ENCODE data around the gene SMARCA1. TPM values are rescaled to one million over a fixed set of nuclear protein-coding genes. Genes with fewer than 3 reads are reported as not detected.

The SMARCA1 gene
- total and polyA plus RNA-seq, 3 experiments from 2014 or later, result 0.11 to 0.38 TPM; not detected in 1

DNA sequence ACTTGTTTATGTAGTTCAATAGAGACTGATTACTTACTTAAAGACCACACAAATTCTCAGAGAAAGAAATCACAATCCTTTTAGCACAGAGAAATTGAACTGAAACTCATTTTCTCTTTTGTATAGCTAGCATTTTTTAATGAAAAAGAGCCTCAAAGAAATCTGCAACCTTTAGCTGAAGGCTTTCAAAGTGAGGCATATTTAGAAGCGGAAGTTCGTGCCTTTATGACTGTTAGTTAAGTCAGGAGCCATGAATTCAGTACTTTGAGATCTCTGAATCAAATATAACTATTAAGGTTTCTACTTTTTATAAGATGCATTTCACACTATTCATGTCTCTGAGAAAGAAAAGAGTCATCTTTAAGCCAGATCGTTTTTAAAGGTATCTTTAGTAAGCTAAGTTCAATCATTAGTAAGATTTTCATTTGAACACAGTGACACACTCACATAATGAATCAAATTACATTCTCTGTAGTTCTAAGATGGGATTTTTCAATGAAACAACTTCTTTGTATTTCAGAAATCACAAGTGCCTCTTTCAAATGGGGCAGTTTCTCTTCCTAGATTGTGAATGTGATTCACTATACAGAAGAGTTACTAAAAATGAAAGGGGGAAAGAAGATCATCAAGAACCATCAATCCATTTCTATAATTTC, 61.4 kb downstream of the SMARCA1 start:
- POLR2A ChIA-PET, result no interaction called here

GRCh38 chrX:129452523-129452922, 70.8 kb downstream of the SMARCA1 start:
- Mint-ChIP-seq H3K27ac (no peak overlapping the region), H3K36me3 (no peaks in the 10 kb centered on the region), H3K4me3 (no peak overlapping the region), H3K4me1 (no peaks in the 10 kb centered on the region), H3K27me3 (peaks cover 5 to 7% of the 10 kb centered on the region in 2 donors), H3K9me3 (peaks cover 0 to 2% (median 0%) of the 10 kb centered on the region in 5 donors)
- Histone ChIP-seq H3K9me3 (ENCODE audit: low read length) (no peaks in the 10 kb centered on the region), H3K27ac (ENCODE audit: low read depth, low read length) (no peak overlapping the region), H3K36me3 (ENCODE audit: insufficient read depth, low read length) (no peaks in the 10 kb centered on the region), H3K4me3 (ENCODE audit: low read length) (no peak overlapping the region), H3K27me3 (ENCODE audit: insufficient read depth, low read length, poor library complexity, severe bottlenecking) (no peaks in the 10 kb centered on the region), H3K4me1 (ENCODE audit: insufficient read depth, low read length) (no peaks in the 10 kb centered on the region)
- DNase-seq, result no peak
- ChIA-PET POLR2A (no interaction called here), CTCF (no interaction called here)

More for the DNA sequence above, 61.4 kb downstream of the SMARCA1 start:
- H3K27ac ChIP-seq (ENCODE audit: low read depth, low read length), result no peak overlapping the region
- no peak overlapping the region for H3K4me3 ChIP-seq (ENCODE audit: low read length)
- CTCF ChIA-PET, result no interaction called here
- H3K27me3 ChIP-seq (ENCODE audit: insufficient read depth, low read length, poor library complexity, severe bottlenecking), result no peaks in the 10 kb centered on the region
- no peaks in the 10 kb centered on the region for H3K9me3 ChIP-seq (ENCODE audit: low read length)
- no peaks in the 10 kb centered on the region for H3K36me3 Mint-ChIP-seq
- no peak overlapping the region for H3K27ac Mint-ChIP-seq
- H3K4me3 Mint-ChIP-seq, result no peak overlapping the region
- no peak for DNase-seq
- no peaks in the 10 kb centered on the region for H3K4me1 Mint-ChIP-seq
- no peaks in the 10 kb centered on the region for H3K36me3 ChIP-seq (ENCODE audit: insufficient read depth, low read length)
- no peaks in the 10 kb centered on the region for H3K9me3 Mint-ChIP-seq
- H3K27me3 Mint-ChIP-seq, result peaks cover 4 to 10% of the 10 kb centered on the region in 2 donors
- H3K4me1 ChIP-seq (ENCODE audit: insufficient read depth, low read length), result no peaks in the 10 kb centered on the region

GRCh38 chrX:129450123-129450522, 73.2 kb downstream of the SMARCA1 start:
- H3K36me3 Mint-ChIP-seq, result no peaks in the 10 kb centered on the region
- no peak for DNase-seq
- no peaks in the 10 kb centered on the region for H3K9me3 ChIP-seq (ENCODE audit: low read length)
- H3K4me1 Mint-ChIP-seq, result no peaks in the 10 kb centered on the region
- no peaks in the 10 kb centered on the region for H3K4me1 ChIP-seq (ENCODE audit: insufficient read depth, low read length)
- H3K27me3 Mint-ChIP-seq, result peaks cover 5 to 6% of the 10 kb centered on the region in 2 donors
- no peaks in the 10 kb centered on the region for H3K36me3 ChIP-seq (ENCODE audit: insufficient read depth, low read length)
- H3K27ac Mint-ChIP-seq, result no peak overlapping the region
- ChIA-PET CTCF (no interaction called here), POLR2A (no interaction called here)
- no peak overlapping the region for H3K4me3 ChIP-seq (ENCODE audit: low read length)
- H3K27me3 ChIP-seq (ENCODE audit: insufficient read depth, low read length, poor library complexity, severe bottlenecking), result no peaks in the 10 kb centered on the region
- peaks cover 0 to 2% (median 0%) of the 10 kb centered on the region in 5 donors for H3K9me3 Mint-ChIP-seq
- H3K4me3 Mint-ChIP-seq, result no peak overlapping the region
- no peak overlapping the region for H3K27ac ChIP-seq (ENCODE audit: low read depth, low read length)

GRCh38 chrX:129449148-129449547, 74.1 kb downstream of the SMARCA1 start:
- Histone ChIP-seq H3K9me3 (ENCODE audit: low read length) (no peaks in the 10 kb centered on the region), H3K36me3 (ENCODE audit: insufficient read depth, low read length) (no peaks in the 10 kb centered on the region), H3K4me3 (ENCODE audit: low read length) (no peak overlapping the region), H3K27ac (ENCODE audit: low read depth, low read length) (no peak overlapping the region), H3K4me1 (ENCODE audit: insufficient read depth, low read length) (no peaks in the 10 kb centered on the region), H3K27me3 (ENCODE audit: insufficient read depth, low read length, poor library complexity, severe bottlenecking) (no peaks in the 10 kb centered on the region)
- ChIA-PET POLR2A (no interaction called here), CTCF (no interaction called here)
- Mint-ChIP-seq H3K4me3 (no peak overlapping the region), H3K27me3 (peaks cover 5 to 6% of the 10 kb centered on the region in 2 donors), H3K27ac (no peak overlapping the region), H3K9me3 (no peaks in the 10 kb centered on the region), H3K36me3 (no peaks in the 10 kb centered on the region), H3K4me1 (no peaks in the 10 kb centered on the region)
- DNase-seq, result no peak

GRCh38 chrX:129445436-129445835, 77.9 kb downstream of the SMARCA1 start:
- Histone ChIP-seq H3K27me3 (ENCODE audit: insufficient read depth, low read length, poor library complexity, severe bottlenecking) (no peaks in the 10 kb centered on the region), H3K27ac (ENCODE audit: low read depth, low read length) (no peak overlapping the region), H3K36me3 (ENCODE audit: insufficient read depth, low read length) (no peaks in the 10 kb centered on the region), H3K4me3 (ENCODE audit: low read length) (no peak overlapping the region), H3K9me3 (ENCODE audit: low read length) (no peaks in the 10 kb centered on the region), H3K4me1 (ENCODE audit: insufficient read depth, low read length) (no peaks in the 10 kb centered on the region)
- no peaks in the 10 kb centered on the region for H3K4me1 Mint-ChIP-seq
- H3K4me3 Mint-ChIP-seq, result no peak overlapping the region
- ChIA-PET CTCF (no interaction called here), POLR2A (no interaction called here)
- no peaks in the 10 kb centered on the region for H3K9me3 Mint-ChIP-seq
- no peak for DNase-seq
- H3K36me3 Mint-ChIP-seq, result no peaks in the 10 kb centered on the region
- peaks cover 0 to 2% of the 10 kb centered on the region in 2 donors for H3K27me3 Mint-ChIP-seq
- H3K27ac Mint-ChIP-seq, result no peak overlapping the region

DNA sequence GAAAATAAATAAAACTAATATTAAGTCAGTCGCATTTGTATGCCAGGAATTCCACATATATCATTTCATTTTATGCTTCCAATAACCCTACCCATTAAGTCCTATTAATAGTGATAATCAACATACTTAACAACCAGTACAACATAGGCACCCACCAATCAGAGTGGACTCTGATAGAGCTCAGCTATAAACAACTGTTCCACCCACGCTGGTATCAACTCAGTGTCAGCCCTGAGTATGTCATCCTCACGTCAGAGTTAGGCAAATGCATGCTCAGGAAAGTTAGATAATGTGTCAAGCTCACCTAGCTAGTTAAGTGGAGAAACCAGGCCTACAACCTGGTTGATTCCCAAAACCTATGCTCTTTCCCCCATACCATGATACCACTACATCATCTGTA, 89.3 kb downstream of the SMARCA1 start:
- Histone ChIP-seq H3K27ac (ENCODE audit: low read depth, low read length) (no peak overlapping the region), H3K27me3 (ENCODE audit: insufficient read depth, low read length, poor library complexity, severe bottlenecking) (no peaks in the 10 kb centered on the region), H3K4me1 (ENCODE audit: insufficient read depth, low read length) (no peaks in the 10 kb centered on the region), H3K4me3 (ENCODE audit: low read length) (no peak overlapping the region), H3K36me3 (ENCODE audit: insufficient read depth, low read length) (no peaks in the 10 kb centered on the region), H3K9me3 (ENCODE audit: low read length) (no peaks in the 10 kb centered on the region)
- Mint-ChIP-seq H3K4me1 (no peaks in the 10 kb centered on the region), H3K36me3 (no peaks in the 10 kb centered on the region), H3K9me3 (no peaks in the 10 kb centered on the region), H3K27me3 (peaks cover 1 to 6% of the 10 kb centered on the region in 2 donors), H3K27ac (no peak overlapping the region), H3K4me3 (no peak overlapping the region)
- POLR2A ChIA-PET, result no interaction called here
- CTCF ChIA-PET, result no interaction called here
- DNase-seq, result no peak

GRCh38 chrX:129433461-129433860, 89.8 kb downstream of the SMARCA1 start:
- Histone ChIP-seq H3K4me1 (ENCODE audit: insufficient read depth, low read length) (no peaks in the 10 kb centered on the region), H3K27me3 (ENCODE audit: insufficient read depth, low read length, poor library complexity, severe bottlenecking) (no peaks in the 10 kb centered on the region), H3K9me3 (ENCODE audit: low read length) (no peaks in the 10 kb centered on the region), H3K36me3 (ENCODE audit: insufficient read depth, low read length) (no peaks in the 10 kb centered on the region), H3K4me3 (ENCODE audit: low read length) (no peak overlapping the region), H3K27ac (ENCODE audit: low read depth, low read length) (no peak overlapping the region)
- no peak overlapping the region for H3K27ac Mint-ChIP-seq
- H3K4me1 Mint-ChIP-seq, result no peaks in the 10 kb centered on the region
- H3K4me3 Mint-ChIP-seq, result no peak overlapping the region
- DNase-seq, result no peak
- H3K36me3 Mint-ChIP-seq, result no peaks in the 10 kb centered on the region
- H3K27me3 Mint-ChIP-seq, result peaks cover 3 to 6% of the 10 kb centered on the region in 2 donors
- POLR2A ChIA-PET, result no interaction called here
- CTCF ChIA-PET, result no interaction called here
- H3K9me3 Mint-ChIP-seq, result no peaks in the 10 kb centered on the region

GRCh38 chrX:129427267-129427666, 96.0 kb downstream of the SMARCA1 start:
- Histone ChIP-seq H3K4me1 (ENCODE audit: insufficient read depth, low read length) (no peaks in the 10 kb centered on the region), H3K27ac (ENCODE audit: low read depth, low read length) (no peak overlapping the region), H3K36me3 (ENCODE audit: insufficient read depth, low read length) (no peaks in the 10 kb centered on the region), H3K9me3 (ENCODE audit: low read length) (no peaks in the 10 kb centered on the region), H3K4me3 (ENCODE audit: low read length) (no peak overlapping the region), H3K27me3 (ENCODE audit: insufficient read depth, low read length, poor library complexity, severe bottlenecking) (no peaks in the 10 kb centered on the region)
- Mint-ChIP-seq H3K4me3 (no peak overlapping the region), H3K36me3 (no peaks in the 10 kb centered on the region), H3K27ac (no peak overlapping the region), H3K27me3 (peaks cover 4 to 11% of the 10 kb centered on the region in 2 donors), H3K9me3 (peaks cover 0 to 8% (median 2%) of the 10 kb centered on the region in 5 donors), H3K4me1 (no peaks in the 10 kb centered on the region)
- ChIA-PET POLR2A (no interaction called here), CTCF (no interaction called here)
- no peak for DNase-seq
